MV-4-11 (cell line): Measurements from ENCODE around the gene PPP3CA.
"Not testable (repeated sequence)": the region's sequence is repeated elsewhere in the genome, so short reads cannot be mapped to it uniquely, and the experiment has no call there.

Experiments used
- DNase-seq: peaks from one replicate; lab custom pipeline; 2025; lab: John Stamatoyannopoulos, UW

Gene PPP3CA

DNA sequence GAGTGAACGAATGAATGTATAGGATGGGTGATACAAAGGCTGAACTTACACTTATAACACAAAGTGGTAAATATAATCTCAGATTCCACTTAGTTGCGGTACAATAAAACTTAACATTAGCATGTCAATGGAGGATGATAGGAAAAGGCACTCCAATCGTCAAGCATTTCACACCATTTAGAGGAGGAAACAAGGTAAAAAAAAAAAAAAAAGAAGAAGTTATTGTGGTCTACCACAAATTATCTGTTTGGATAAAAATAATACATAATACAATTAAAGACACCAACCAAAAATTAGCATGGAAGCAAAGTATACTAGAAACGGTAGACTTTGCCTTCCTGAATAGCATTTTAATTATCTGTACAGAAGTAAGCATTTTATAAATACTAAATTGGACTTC, 205.5 kb downstream of the PPP3CA start:
- no peak for DNase-seq

- peak; percentile 23 for DNase-seq
These were observed 206.1 kb downstream of the PPP3CA start for GRCh38 chr4:101141230-101141629.

DNA sequence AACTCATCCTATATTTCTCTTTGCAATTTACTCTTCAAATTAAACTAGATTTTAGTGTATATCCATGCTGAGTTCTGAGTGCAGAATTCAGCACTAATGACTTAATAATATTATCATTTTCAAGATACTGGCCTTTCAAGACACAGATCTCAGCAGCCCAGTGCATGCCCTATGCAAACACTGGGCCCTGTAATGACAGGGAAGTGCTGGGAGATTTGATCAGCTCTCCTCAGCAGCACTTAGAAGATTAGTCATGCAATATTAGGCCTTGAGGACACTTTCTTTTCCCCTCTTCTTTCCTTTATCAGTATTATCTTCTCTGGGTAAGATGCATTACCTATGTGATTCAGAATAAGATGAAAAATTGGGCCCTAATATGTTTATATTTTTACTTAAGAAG, 207.1 kb downstream of the PPP3CA start:
- peak; percentile 16 for DNase-seq

DNA sequence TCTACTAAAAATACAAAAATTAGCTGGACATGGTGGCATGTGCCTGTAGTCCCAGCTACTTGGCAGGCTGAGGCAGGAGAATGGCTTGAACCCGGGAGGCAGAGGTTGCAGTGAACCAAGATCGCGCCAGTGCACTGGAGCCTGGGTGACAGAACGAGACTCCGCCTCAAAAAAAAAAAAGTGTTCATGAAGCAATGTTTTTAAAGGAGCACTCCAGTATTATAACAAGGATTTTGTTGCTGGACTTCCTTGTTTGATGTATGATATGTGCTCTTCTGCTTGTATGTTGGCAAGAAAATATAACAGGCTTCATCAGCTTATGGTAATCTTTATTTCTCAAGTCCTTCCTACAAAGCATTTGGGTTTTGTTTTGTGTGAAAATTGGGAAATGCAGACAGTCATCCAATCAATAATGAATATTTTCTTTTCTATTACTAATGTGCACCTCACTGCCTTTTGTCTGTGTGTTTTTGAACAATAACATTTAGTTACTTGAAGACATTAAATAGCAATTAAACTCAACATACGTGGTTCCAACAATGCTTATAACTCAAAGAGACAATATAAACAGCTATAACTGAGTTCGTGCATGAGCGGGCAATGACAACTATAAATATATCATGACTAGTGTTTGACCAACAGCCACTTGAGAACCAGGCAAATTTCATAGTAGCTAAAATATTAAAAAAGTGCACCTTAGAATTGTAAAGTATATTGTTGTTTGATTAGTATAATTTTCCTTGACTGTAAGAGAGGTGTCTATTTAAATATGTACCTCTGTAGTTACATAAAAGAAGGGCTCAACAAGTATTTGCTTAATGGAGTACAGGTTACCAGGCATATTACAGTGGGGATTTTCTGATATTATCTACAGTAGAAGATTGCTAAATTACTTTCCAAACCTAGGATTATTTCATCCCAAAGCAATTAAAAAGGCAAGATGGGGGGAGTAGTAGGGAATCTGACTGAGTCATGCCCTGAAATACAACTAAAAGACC, 210.7 kb downstream of the PPP3CA start:
- DNase-seq = no peak

DNA sequence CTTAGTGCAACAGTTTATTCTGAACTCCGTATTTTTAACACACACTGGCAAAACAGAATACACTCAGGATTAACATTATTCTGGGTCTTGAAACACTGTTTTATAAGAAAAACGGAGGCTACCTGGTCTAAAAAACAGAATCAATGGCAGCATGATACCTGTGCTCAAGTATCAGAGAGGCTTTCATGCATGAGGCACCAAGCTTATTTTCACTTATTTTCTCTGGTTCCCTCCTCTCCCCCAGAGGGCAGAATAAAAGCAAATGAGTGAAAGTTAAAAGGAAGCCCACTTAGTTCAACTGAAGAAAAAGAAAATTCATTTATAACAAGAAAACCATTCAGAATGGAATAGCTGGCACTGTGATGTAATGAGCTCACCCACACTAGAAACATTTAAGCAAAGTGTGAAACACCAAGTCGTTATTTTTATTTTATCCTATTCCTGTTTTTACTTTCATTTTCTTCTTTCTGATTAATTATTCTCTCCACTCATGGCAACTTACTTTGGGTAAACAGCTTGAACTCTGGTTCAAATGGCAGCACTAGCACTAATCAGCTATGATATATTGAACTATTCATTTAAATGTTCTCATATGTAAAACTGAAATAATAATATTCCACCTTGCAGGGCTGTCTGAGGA, 211.8 kb downstream of the PPP3CA start:
- peak; percentile 41 for DNase-seq

- not testable (repeated sequence) for DNase-seq
These were observed 216.3 kb downstream of the PPP3CA start for GRCh38 chr4:101131058-101131457.

DNA sequence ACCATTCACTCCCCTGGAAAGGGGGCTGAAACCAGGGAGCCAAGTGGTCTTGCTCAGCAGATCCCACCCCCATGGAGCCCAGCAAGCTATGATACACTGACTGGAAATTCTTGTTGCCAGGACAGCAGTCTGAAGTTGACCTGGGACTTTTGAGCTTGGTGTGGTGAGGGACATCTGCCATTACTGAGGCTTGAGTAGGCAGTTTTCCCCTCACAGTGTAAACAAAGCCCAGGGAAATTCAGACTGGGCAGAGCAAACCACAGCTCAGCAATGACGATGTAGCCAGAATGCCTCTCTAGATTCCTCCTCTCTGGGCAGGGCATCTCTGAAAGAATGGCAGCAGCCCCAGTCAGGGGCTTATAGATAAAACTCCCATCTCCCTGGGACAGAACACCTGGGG, 218.4 kb downstream of the PPP3CA start:
- not testable (repeated sequence) for DNase-seq

- no peak for DNase-seq
These were observed 218.9 kb downstream of the PPP3CA start for GRCh38 chr4:101128473-101128872.

DNA sequence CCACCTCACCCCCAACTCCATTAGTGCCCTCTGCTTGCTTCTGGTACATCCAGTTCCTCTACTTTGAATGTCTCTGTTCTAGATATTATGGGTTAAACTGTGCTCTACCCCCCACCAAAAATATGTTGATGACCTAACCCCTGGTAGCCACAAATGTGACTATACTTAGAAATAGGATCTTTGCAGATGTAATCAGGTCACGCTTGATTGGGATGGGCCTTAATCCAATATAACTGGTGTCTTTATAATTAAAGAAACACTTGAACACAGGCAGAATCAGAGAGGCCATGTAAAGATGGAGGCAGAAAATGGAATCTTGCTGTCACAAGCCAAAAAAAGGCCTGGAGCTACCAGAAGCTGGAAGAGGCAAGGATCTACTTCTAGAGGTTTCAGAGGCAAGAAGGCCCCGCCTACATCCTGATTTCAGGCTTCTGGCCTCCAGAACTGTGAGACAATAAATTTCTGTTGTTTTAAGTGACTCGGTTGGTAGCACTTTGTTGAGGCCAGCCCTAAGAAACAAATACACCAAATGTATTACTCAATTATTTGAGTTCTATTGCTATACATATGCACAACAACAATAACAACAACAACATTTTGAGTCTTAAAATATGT, 220.0 kb downstream of the PPP3CA start:
- peak; percentile 55 for DNase-seq

GRCh38 chr4:101126059-101126458, 221.3 kb downstream of the PPP3CA start:
- DNase-seq = peak; percentile 64

GRCh38 chr4:101125045-101125942, 222.0 kb downstream of the PPP3CA start:
- no peak for DNase-seq

- DNase-seq = peak; percentile 34
These were observed 224.1 kb downstream of the PPP3CA start for GRCh38 chr4:101123231-101123630.

DNA sequence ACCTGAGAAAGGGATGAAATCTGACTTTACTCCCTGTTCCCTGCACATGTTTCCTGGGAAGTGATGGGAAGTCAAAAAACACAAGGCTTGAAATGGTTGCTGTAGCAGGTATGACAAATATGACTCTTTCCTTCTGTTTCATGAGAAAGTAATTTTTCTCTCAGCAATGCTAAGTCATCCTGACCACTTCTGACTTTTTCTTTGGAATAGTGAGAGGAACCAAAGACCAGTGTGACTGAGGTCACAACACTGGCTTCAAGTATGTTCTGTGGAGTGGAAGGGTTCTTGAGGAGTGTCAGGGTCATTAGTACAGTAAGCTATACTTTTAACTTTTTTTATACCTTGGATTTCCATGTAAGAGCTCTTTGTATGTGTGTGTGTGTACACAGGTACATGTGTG, 225.3 kb downstream of the PPP3CA start:
- DNase-seq = no peak

DNA sequence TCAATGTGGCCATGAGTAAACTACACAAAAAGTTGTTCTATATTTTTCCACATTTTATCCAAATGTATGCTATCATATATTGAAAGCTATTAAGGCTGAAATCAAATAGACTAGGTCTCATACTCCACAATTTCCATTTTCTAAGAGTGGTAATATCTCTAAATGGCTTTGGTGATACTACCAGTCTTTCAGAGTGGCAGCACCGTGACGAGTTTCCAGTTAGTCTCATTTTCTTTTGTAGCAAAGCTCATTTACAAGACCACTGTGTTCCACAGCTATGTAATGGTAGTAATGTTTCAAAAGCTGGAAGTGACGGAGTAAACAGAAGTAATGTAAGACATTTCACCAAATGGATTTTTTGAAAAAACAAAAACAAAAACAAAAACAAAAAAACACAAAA, 228.2 kb downstream of the PPP3CA start:
- no peak for DNase-seq

GRCh38 chr4:101118617-101119016, 228.7 kb downstream of the PPP3CA start:
- DNase-seq = no peak

- DNase-seq = no peak
These were observed 231.4 kb downstream of the PPP3CA start for GRCh38 chr4:101115887-101116286.

DNA sequence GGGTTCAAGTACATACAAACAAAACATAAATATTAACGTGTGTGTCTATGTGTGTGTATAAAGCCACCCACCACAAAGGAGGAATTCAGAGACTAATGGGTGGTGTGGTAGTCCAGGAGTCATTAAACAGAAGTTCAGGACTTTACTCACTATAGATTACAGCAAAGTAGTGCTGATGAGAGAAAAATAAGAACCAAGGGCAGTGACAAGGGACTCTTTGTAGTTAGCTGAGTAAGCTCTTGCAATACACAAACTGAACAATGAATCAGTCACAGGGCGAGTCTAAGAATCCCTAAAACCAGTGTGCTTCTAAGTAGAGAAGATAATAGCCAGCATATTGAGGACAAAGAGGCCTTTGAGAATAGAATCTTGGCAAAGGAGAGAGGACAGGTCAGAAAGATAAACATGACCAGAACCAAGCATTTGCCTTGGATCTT, 232.4 kb downstream of the PPP3CA start:
- DNase-seq = no peak

DNA sequence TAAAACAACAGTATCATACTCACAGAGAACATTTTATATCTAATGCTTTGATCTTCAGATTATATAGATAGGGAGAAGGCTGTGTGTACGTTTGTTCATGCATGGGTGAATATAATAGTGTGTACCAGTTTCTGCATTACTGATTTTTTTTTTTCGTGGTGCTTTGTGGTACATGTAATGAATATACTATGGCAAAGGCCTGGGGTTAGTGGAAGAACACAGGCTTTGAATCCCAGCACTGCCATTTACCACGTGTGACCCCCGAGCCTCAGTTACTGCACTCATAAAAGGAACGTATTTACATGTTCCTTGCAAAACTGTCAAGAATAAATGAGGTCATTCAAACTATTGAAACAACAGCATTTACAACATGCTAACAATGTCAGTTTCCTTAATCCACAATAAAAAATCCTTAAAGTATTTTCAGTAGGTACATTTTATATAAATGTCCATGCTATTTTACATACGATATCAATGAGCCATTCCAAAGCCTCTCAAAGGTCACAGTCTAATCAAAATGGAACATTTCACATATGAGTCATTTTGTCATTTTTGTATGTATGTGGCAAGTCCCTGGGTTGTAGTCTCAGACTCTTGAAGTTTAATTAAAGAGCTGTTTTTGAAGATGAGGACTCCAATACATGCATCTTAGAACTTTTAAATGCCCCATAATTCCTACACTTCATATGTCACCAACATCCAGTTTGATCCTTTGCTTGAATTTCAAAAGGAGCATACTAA, 242.8 kb downstream of the PPP3CA start:
- DNase-seq = peak; percentile 36

DNA sequence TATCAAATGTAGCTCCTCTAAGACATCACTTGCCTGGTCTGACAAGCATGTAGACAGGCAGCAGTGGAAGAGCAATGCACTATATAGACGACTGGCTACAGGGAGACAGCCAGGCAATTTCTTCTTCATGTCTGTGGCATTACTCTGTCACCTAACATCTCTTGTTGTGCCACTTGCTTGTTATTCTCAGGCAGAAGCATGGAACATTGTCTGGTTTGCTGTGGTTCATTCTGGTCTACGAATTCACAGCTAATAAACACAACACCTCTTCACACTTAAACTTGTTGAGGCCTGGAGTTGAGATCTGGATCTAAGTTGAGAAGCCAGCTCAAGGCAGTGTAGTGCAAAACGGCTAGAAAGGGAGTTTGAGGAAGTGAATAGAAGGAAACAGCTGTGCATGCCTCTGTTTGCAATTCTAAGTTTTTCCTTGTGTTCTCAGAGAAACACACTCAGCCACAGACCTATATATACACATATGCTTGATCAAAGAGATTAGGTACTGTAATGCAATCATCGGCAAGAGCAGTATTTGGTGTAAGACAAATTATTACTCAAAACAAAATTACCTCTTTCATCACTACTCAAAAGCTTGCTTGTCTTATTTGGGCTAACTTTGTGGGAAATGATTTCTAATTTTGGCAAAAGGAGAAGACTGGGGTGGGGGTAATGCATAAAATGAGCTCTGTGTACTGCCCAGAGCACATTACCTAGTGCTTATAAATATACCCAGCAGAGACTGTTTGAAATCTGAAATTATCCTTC, 243.8 kb downstream of the PPP3CA start:
- peak; percentile 94 for DNase-seq

- DNase-seq = peak; percentile 26
These were observed 245.1 kb downstream of the PPP3CA start for GRCh38 chr4:101102114-101102742.
